Ovary (tissue), 3 donors: ENCODE measurements around the gene MUC6.

Source experiments
- POLR2A ChIP-seq: fragments of 450-650 bp; IDR thresholded peaks from one replicate; pipeline ENCODE4 v1.6.1; 2017; ENCODE audit warnings: antibody characterized with exemption, mild to moderate bottlenecking, moderate library complexity
- TF ChIP-seq, protein P1 (sequence below), 3 donors: fragments of 450-650 bp in 2 of 3; fragments of 200-600 bp in 1 of 3; IDR thresholded peaks; one replicate each; pipeline versions ENCODE4 v1.5.1 to v1.8.0; 2016 to 2022; ENCODE audit warnings: antibody characterized with exemption in 3 of 3, mild to moderate bottlenecking in 1 of 3
- donor health status: DM: no; HTN: no; CAD: no.

DNA sequence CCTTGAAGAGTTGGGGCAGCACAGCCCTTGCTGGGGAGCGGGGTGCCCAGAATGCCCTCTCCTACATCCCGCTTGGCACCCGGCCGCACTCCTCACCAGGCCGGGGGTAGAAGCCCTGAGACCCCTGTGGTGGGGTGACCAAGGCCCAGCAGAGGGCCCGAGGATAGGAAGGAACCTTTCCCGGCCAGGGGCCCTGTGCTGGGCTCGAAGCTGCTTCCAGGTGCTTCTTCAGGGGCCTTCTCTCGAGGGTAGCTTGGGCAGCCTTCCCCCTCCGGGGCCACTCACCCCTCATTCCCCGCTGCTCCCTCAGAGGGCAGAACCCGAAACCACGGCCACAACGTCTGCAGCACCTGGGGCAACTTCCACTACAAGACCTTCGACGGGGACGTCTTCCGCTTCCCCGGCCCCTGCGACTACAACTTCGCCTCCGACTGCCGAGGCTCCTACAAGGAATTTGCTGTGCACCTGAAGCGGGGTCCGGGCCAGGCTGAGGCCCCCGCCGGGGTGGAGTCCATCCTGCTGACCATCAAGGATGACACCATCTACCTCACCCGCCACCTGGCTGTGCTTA is 38.9 kb upstream of the MUC6 start:
- TF ChIP-seq, protein P1, sequence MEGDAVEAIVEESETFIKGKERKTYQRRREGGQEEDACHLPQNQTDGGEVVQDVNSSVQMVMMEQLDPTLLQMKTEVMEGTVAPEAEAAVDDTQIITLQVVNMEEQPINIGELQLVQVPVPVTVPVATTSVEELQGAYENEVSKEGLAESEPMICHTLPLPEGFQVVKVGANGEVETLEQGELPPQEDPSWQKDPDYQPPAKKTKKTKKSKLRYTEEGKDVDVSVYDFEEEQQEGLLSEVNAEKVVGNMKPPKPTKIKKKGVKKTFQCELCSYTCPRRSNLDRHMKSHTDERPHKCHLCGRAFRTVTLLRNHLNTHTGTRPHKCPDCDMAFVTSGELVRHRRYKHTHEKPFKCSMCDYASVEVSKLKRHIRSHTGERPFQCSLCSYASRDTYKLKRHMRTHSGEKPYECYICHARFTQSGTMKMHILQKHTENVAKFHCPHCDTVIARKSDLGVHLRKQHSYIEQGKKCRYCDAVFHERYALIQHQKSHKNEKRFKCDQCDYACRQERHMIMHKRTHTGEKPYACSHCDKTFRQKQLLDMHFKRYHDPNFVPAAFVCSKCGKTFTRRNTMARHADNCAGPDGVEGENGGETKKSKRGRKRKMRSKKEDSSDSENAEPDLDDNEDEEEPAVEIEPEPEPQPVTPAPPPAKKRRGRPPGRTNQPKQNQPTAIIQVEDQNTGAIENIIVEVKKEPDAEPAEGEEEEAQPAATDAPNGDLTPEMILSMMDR (IDR thresholded peaks at IDR 0.05), result no peak
- TF ChIP-seq POLR2A, result no peak
